A673 (cell line): ENCODE measurements around the gene NECAB2. TPM values are rescaled to one million over a fixed set of nuclear protein-coding genes. Genes with fewer than 3 reads are reported as not detected.

ENCODE experiments used
- BruUV-seq: library from RNA; stranded (reverse); fragments of 400-500 nt; replicated peaks from 2 replicates; lab custom pipeline; 2021; lab: Mats Ljungman, UMichigan
- CTCF ChIA-PET: fragments of 300-600 bp; sonication (Branson Sonifier 250); formaldehyde crosslinking; loops from one replicate; lab custom pipeline; 2022; ENCODE audit warnings: antibody characterized with exemption; lab: Charles Lee
- POLR2A ChIA-PET: fragments of 300-600 bp; sonication (Branson Sonifier 250); formaldehyde crosslinking; loops from one replicate; lab custom pipeline; 2022; ENCODE audit warnings: antibody characterized with exemption; ENCODE audit not compliant: low non-redundant PET; lab: Charles Lee
- DNase-seq: peaks from one replicate; pipeline ENCODE4 v3.0.0-alpha.2; 2015; ENCODE audit warnings: low spot score
- H3K27ac ChIP-seq: fragments of 200-600 bp; sonication (generic); 2 replicates; pipeline ENCODE4 v1.5.1; 2016; ENCODE audit warnings: mixed run types, low read depth, mild to moderate bottlenecking, mixed read lengths, antibody characterized with exemption, low read length; ENCODE audit not compliant: poor library complexity, severe bottlenecking
- H3K27me3 ChIP-seq: fragments of 200-600 bp; sonication (generic); replicated peaks from 2 replicates; pipeline ENCODE4 v1.6.1; 2017; ENCODE audit warnings: mixed run types, low read depth, mild to moderate bottlenecking, mixed read lengths, antibody characterized with exemption, low read length; ENCODE audit not compliant: insufficient read depth, poor library complexity
- H3K36me3 ChIP-seq: fragments of 200-600 bp; sonication (generic); 2 replicates; pipeline ENCODE4 v1.6.1; 2016; ENCODE audit warnings: mixed run types, mild to moderate bottlenecking, mixed read lengths, antibody characterized with exemption, low read length; ENCODE audit not compliant: insufficient read depth, poor library complexity, severe bottlenecking
- H3K4me1 ChIP-seq: fragments of 200-600 bp; sonication (generic); 2 replicates; pipeline ENCODE4 v1.6.1; 2017; ENCODE audit warnings: mixed run types, mild to moderate bottlenecking, mixed read lengths, antibody characterized with exemption, low read length; ENCODE audit not compliant: insufficient read depth, poor library complexity, severe bottlenecking
- H3K4me3 ChIP-seq: fragments of 200-600 bp; sonication (generic); 2 replicates; pipeline ENCODE4 v1.5.1; 2016; ENCODE audit warnings: low read depth, mixed run types, mild to moderate bottlenecking, mixed read lengths, low read length; ENCODE audit not compliant: poor library complexity, severe bottlenecking
- H3K9me3 ChIP-seq: fragments of 200-600 bp; sonication (generic); 2 replicates; pipeline ENCODE4 v1.6.1; 2016; ENCODE audit warnings: mixed run types, low read depth, mild to moderate bottlenecking, mixed read lengths, antibody characterized with exemption, low read length; ENCODE audit not compliant: poor library complexity, severe bottlenecking
- CTCF ChIP-seq: fragments of 300-800, 200-600 bp; sonication (generic); conservative IDR thresholded peaks from 2 replicates; pipeline ENCODE4 v1.5.1; 2017; ENCODE audit warnings: low read depth, mild to moderate bottlenecking, antibody characterized with exemption, low read length, moderate library complexity, mixed read lengths
- EZH2 ChIP-seq: fragments of 200-600 bp; sonication (generic); IDR thresholded peaks from 2 replicates; pipeline ENCODE4 v1.6.1; 2017; ENCODE audit warnings: borderline replicate concordance, low read depth, mild to moderate bottlenecking, mixed read lengths, antibody characterized with exemption, low read length; ENCODE audit not compliant: poor library complexity, severe bottlenecking
- intact Hi-C: fragments of 100-400 bp; cut with micrococcal nuclease; formaldehyde crosslinking; loops from one replicate; pipeline ENCODE4 v1.10.0; 2022; ENCODE audit not compliant: unreplicated experiment
- total RNA-seq: library from RNA; stranded (reverse); gene quantifications from 2 replicates; pipeline ENCODE4 v1.2.3, GENCODE V29; 2021

Gene NECAB2
- total RNA-seq, 1 experiment from 2014 or later: 0.80 TPM

- Histone ChIP-seq H3K4me1 (no peaks in the 10 kb centered on the region), H3K9me3 (no peaks in the 10 kb centered on the region), H3K36me3 (no peaks in the 10 kb centered on the region), H3K27ac (no peak overlapping the region), H3K4me3 (no peak overlapping the region), H3K27me3 (peaks cover 5% of the 10 kb centered on the region)
- POLR2A ChIA-PET: no interaction called here
- TF ChIP-seq CTCF: peak; percentile 95
- no peak for TF ChIP-seq EZH2
- intact Hi-C loops: no loop called here
- BruUV-seq: no TSS peak
- DNase-seq: peak; percentile 61
- CTCF ChIA-PET: no interaction called here
Observed at GRCh38 chr16:83926726-83927397, 41.2 kb upstream of the NECAB2 start.

DNA sequence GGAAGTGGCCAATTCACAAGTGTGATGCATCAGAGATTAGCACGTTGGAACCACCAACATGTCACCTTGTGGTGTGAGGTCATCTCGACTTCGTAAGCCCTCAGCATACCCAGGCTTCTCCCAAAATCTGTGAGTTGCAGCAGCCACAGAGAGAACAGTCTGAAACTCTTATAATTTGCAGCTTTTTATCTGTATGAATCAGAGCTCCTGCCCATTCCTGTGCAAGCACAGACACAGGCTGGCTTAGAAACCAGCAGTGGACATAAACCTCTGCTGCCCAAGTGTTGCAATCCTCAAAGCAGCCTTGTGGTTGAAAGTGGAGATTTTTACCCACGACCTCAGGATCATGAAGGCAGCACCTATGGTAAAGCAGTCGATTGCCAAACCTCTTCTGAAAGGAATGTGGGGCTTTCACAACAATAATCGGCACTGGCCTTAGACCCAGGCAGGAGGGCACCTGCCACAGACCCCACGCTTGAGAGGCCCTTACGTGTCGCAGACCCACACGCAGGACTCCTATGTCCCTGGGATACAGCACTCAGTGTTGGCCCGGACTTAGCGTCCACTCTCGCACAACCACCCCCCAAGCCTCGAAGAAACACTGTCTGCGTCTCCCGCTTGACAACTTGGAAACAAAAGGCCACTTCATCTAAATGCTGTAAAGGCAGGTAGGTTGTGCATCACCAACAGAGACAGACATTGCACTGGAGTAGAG, 39.5 kb upstream of the NECAB2 start:
- BruUV-seq: no TSS peak
- Histone ChIP-seq H3K4me1 (no peaks in the 10 kb centered on the region), H3K36me3 (no peaks in the 10 kb centered on the region), H3K27me3 (peaks cover 5% of the 10 kb centered on the region), H3K9me3 (no peaks in the 10 kb centered on the region), H3K4me3 (no peak overlapping the region), H3K27ac (no peak overlapping the region)
- TF ChIP-seq CTCF (no peak), EZH2 (no peak)
- no peak for DNase-seq
- intact Hi-C loops: no loop called here
- POLR2A ChIA-PET: no interaction called here
- CTCF ChIA-PET: no interaction called here

DNA sequence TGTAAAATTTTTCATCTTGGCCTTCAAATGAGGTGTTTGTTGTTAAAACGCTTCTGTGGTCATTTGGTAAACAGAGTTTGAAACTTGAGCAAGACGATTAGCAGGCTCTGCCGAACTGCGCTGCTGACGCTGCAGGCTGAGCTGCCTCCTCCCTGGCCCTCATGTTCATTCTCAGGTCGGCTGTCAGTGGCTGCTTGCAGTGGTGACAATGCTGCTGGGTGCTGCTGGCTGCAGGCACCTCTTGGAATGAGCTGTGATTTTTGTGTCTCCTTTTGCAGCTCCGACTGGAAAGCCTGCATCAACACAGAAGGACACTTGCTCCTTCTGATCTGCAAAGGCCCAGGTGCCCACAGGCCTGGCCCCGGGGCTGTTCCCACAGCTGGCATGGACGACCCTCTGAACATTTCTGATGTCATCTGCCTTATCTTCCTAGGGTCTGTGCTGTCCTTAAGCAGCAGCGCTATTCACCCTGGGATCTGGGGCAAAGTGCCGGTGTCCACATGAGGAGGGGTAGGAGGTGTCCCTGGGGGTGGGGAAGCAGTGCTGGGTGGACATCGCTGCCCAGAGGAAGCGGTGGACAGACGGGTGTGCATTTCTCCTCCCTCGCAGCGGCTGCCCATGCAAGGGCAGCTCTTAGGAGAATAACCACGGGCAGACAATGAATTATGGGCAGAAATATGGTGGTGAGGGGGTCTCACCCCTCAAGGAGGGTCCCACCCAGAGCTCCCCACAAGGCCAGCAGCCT, 38.1 kb upstream of the NECAB2 start:
- intact Hi-C loops: no loop called here
- Histone ChIP-seq H3K4me1 (no peaks in the 10 kb centered on the region), H3K27me3 (peaks cover 5% of the 10 kb centered on the region), H3K9me3 (no peaks in the 10 kb centered on the region), H3K4me3 (no peak overlapping the region), H3K36me3 (no peaks in the 10 kb centered on the region), H3K27ac (no peak overlapping the region)
- DNase-seq: no peak
- TF ChIP-seq EZH2: no peak
- TF ChIP-seq CTCF: no peak
- BruUV-seq: no TSS peak
- ChIA-PET POLR2A (no interaction called here), CTCF (no interaction called here)
